NB4 (cell line): ENCODE data around the gene MIAT.

Experiments
- MYC ChIP-seq: IDR thresholded peaks from 2 replicates; pipeline ENCODE4 v1.6.1; 2011; ENCODE audit warnings: low read depth, low read length
- POLR2A ChIP-seq: IDR thresholded peaks from 2 replicates; pipeline ENCODE4 v1.6.1; 2011; ENCODE audit warnings: mild to moderate bottlenecking; ENCODE audit not compliant: insufficient read length; ENCODE audit errors: extremely low read depth
- TF ChIP-seq, protein P1 (sequence below): IDR thresholded peaks from one replicate; pipeline ENCODE4 v1.5.1; 2012; ENCODE audit warnings: low read depth, low read length

DNA sequence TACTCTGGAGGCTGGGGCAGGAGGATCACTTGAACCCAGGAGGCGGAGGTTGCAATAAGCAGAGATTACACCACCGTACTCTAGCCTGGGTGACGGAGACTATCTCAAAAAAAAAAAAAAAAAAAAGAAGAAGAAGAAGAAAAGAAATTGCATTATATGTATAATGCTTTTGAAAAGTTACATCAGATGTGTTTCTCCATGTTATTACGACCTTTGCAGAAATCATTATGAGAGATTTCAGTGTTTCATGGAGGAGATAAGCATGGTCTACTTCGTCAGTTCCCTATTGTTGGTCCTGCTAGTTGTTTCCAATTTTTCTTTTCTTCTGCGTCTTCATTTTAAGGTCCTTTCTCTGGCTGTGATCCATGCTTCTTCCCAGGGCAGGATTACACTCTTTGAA, 3.0 kb downstream of the MIAT start:
- TF ChIP-seq, protein P1, sequence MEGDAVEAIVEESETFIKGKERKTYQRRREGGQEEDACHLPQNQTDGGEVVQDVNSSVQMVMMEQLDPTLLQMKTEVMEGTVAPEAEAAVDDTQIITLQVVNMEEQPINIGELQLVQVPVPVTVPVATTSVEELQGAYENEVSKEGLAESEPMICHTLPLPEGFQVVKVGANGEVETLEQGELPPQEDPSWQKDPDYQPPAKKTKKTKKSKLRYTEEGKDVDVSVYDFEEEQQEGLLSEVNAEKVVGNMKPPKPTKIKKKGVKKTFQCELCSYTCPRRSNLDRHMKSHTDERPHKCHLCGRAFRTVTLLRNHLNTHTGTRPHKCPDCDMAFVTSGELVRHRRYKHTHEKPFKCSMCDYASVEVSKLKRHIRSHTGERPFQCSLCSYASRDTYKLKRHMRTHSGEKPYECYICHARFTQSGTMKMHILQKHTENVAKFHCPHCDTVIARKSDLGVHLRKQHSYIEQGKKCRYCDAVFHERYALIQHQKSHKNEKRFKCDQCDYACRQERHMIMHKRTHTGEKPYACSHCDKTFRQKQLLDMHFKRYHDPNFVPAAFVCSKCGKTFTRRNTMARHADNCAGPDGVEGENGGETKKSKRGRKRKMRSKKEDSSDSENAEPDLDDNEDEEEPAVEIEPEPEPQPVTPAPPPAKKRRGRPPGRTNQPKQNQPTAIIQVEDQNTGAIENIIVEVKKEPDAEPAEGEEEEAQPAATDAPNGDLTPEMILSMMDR = no peak
- TF ChIP-seq POLR2A = no peak
- no peak for TF ChIP-seq MYC
